DMS 273 treated with DMSO at 0.1 percent for 48 hours (cell line): Measurements from ENCODE around the gene TNFSF15.

Experiments used
- DNase-seq: peaks from one replicate; lab custom pipeline; 2025; lab: John Stamatoyannopoulos, UW

The TNFSF15 gene

GRCh38 chr9:114805670-114806525 is at the start of gene TNFSF15:
TSS of gene TNFSF15 (minus strand) at chr9:114806039. CDS start at chr9:114806012, 27 bp downstream.
- DNase-seq, result peak; percentile 5

GRCh38 chr9:114855488-114855887 is 49.6 kb upstream of the TNFSF15 start:
- DNase-seq, result no peak

DNA sequence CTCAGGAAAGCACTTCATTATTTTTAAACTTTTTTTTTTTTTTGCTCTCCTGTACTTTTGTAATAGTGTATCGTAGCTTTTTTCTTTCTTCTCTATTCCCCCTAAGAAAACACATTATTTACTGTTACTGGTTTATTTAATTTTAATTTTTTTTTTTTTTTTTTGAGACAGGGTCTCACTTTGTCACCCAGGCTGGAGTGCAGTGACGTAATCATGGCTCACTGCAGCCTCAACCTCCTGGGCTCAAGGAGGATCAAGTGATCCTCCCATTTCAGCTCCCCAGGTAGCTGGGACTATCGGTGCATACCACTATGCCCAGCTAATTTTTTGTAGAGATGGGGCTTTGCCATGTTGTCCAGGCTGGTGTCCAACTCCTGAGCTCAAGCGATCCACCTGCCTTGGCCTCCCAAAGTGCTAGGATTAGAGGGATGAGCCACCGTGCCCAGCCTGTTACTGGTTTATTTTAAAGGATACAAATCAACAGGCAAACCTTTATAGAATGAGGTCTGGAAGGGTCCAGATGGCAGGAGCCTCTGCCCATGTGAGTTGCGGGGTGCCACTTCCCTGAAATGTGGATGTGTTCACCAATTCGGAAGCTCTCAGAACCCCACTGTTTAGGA is 49.0 kb upstream of the TNFSF15 start:
- DNase-seq, result no peak

DNA sequence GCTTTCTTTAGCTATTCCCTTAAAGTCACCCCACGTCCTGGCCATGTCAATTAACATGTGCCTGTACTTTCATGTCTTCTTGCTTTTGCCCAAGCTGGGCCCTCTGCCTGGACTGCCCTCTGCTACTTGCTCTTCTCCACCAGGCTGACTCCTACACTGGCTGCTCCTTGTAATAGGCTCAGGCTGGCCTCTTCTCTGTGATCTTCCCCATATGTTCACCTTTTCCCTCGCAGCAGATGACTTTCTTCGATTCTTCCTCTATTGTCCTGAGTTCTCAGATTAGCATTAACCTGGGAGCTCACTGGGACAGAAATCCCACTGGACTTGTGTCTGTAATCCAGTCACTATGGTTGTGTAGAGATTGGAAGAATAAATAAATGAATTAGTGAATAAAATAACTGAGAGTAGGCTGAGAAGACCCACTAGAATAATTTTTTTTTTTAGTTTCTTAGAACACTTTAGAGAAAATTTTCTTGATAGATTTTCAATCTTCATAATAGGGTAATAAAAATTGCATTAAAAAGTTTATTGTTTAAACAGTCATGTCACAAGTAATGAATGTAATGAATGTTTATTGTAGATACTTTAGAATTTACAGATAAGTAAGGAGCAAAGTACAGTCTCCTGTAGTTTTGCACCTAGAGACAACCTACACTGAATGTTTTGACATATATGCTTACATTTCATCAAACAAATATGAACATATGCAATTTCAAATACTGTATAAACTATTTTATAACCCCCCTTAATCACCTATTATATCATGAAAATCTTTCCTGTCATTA is 47.4 kb upstream of the TNFSF15 start:
- no peak for DNase-seq

- DNase-seq, result no peak
These were observed 46.3 kb upstream of the TNFSF15 start for GRCh38 chr9:114852050-114852594.

GRCh38 chr9:114851306-114851705 is 45.5 kb upstream of the TNFSF15 start:
- no peak for DNase-seq

GRCh38 chr9:114850871-114851270 is 45.0 kb upstream of the TNFSF15 start:
- no peak for DNase-seq

GRCh38 chr9:114849450-114849849 is 43.6 kb upstream of the TNFSF15 start:
- DNase-seq, result no peak

- DNase-seq, result no peak
These were observed 41.9 kb upstream of the TNFSF15 start for GRCh38 chr9:114847492-114848417.

DNA sequence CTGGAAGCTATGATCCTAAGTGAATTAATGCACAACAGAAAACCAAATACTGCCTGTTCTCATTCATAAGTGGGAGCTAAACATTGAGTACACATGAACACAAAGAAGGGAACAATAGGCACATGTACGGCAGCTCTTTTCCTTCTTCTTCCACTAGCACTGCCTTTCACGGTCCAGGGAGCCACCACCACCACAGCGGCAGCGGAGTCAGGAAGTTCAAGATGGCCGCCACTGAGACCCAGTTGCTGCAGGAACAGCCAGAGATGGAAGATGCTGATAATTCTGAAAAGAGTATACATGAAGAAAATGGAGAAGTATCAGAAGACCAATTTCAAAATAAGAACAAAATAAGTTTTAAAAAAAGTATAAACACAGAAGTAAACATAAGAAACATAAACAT is 39.5 kb upstream of the TNFSF15 start:
- no peak for DNase-seq

DNA sequence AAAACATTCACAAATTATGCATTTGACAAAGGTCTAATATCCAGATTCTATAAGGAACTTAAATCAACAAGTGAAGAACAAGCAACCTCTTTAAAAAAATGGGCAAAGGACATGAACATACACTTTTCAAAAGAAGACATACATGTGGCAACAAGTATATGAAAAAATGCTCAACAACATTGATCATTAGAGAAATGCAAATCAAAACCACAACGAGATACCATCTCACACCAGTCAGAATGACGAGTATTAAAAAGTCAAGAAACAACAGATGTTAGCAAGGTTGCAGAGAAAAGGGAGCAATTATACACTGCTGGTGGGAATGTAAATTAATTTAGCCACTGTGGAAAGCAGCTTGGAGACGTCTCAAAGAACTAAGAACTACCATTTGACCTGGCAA is 38.9 kb upstream of the TNFSF15 start:
- peak; percentile 74 for DNase-seq

- DNase-seq, result no peak
These were observed 32.1 kb upstream of the TNFSF15 start for GRCh38 chr9:114837923-114838322.

GRCh38 chr9:114836769-114837168 is 30.9 kb upstream of the TNFSF15 start:
- DNase-seq, result no peak

- DNase-seq, result no peak
These were observed 28.5 kb upstream of the TNFSF15 start for GRCh38 chr9:114834386-114834785.

- DNase-seq, result no peak
These were observed 24.7 kb upstream of the TNFSF15 start for GRCh38 chr9:114830546-114830945.

GRCh38 chr9:114829574-114830440 is 24.0 kb upstream of the TNFSF15 start:
- DNase-seq, result no peak

- DNase-seq, result no peak
These were observed 22.4 kb upstream of the TNFSF15 start for GRCh38 chr9:114828303-114828650.

GRCh38 chr9:114827641-114828302 is 21.9 kb upstream of the TNFSF15 start:
- DNase-seq, result no peak

- DNase-seq, result no peak
These were observed 20.6 kb upstream of the TNFSF15 start for GRCh38 chr9:114826431-114826830.
